ENCODE results near the gene MTMR10. TPM values are rescaled to one million over a fixed set of nuclear protein-coding genes. Genes with fewer than 3 reads are reported as not detected.

Gene MTMR10
- total and polyA plus RNA-seq, 2 of the 4 experiments (the other 2 are of a cell fraction): 11.2 to 13.8 TPM

DNA sequence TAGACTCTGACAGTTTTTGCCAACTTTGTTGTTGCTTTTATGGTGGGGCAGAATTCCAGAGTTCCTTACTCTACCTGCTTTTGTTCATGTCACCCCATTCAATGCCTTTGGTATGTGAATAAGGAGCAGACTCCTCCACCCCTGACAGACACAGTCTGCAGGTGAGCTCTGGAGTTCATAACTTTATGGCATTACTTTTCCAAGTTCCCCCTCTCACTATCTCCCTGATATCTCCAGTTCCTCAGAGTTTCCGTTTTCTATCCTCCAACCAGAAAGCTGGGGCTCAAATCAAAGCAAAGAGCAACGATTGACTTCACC, 23.1 kb upstream of the MTMR10 start:
- Histone ChIP-seq H3K36me3 (ENCODE audit: control insufficient read depth, insufficient read depth, low read length) (no peaks in the 10 kb centered on the region), H4K8ac (ENCODE audit: low read depth in 2 of 2, low read length in 2 of 2) (no peak overlapping the region), H3K4ac (ENCODE audit: low read depth, low read length) (no peak overlapping the region), H3K4me3 (ENCODE audit: insufficient read depth, low read depth, low read length) (no peak overlapping the region), H2AFZ (replicated peaks; ENCODE audit: low read length, poor library complexity) (no peak overlapping the region), H3K79me1 (ENCODE audit: low read depth in 1 of 2, low read length in 2 of 2) (no peaks in the 10 kb centered on the region), H3K23ac (ENCODE audit: low read depth, low read length) (no peak overlapping the region), H3K4me1 (ENCODE audit: control insufficient read depth, insufficient read depth, low read length) (0 out of 2 replicates have a peak, but pooled peaks cover 3% of the 10 kb centered on the region), H3K56ac (ENCODE audit: extremely low read depth, insufficient read depth, low read length) (no peak overlapping the region), H2BK120ac (ENCODE audit: low read depth, low read length) (no peak overlapping the region), H3K9me1 (ENCODE audit: insufficient read depth, low read length) (no peaks in the 10 kb centered on the region), H4K5ac (ENCODE audit: low read depth, low read length) (no peak overlapping the region), H2AK9ac (replicated peaks; ENCODE audit: low read depth, low read length, poor library complexity) (no peak overlapping the region), H2BK20ac (ENCODE audit: low read depth, low read length) (peak overlapping the region; percentile 9; the same call in 1 of the 2 replicates), H3K9ac (ENCODE audit: low read depth, low read length) (no peak overlapping the region), H3K4me2 (ENCODE audit: low read depth, low read length) (no peak overlapping the region), H2BK15ac (ENCODE audit: low read depth, low read length) (no peak overlapping the region), H2AK5ac (ENCODE audit: low read depth, low read length) (no peak overlapping the region), H4K20me1 (ENCODE audit: insufficient read depth, low read length) (no peaks in the 10 kb centered on the region), H3K18ac (ENCODE audit: low read depth, low read length) (no peak overlapping the region), H3K14ac (replicated peaks; ENCODE audit: low read depth, low read length) (no peak overlapping the region), H3K27me3 (ENCODE audit: control insufficient read depth, insufficient read depth, low read length) (no peaks in the 10 kb centered on the region), H2BK5ac (ENCODE audit: low read depth, low read length, poor library complexity, severe bottlenecking) (no peak overlapping the region), H3K9me3 (ENCODE audit: control insufficient read depth, insufficient read depth, low read length) (peaks cover 7% of the 10 kb centered on the region), H3K27ac (ENCODE audit: insufficient read depth, low read length) (no peak overlapping the region), H4K91ac (ENCODE audit: insufficient read depth, low read depth, low read length) (no peak overlapping the region)
- TF ChIP-seq BHLHE40 (IDR thresholded peaks at IDR 0.05; ENCODE audit: low read depth, low read length) (no peak), NFE2L2 (IDR thresholded peaks at IDR 0.05; ENCODE audit: low read depth, low read length) (no peak), CHD1 (IDR thresholded peaks at IDR 0.05; ENCODE audit: low read depth, low read length) (no peak), MAFK (IDR thresholded peaks at IDR 0.05; ENCODE audit: low read depth, low read length) (no peak), SMC3 (IDR thresholded peaks at IDR 0.05; ENCODE audit: low read depth, low read length) (no peak), RAD21 (IDR thresholded peaks at IDR 0.05; ENCODE audit: low read length) (no peak), RCOR1 (IDR thresholded peaks at IDR 0.05; ENCODE audit: insufficient replicate concordance, low read length) (no peak), FOS (IDR thresholded peaks at IDR 0.05; ENCODE audit: low read depth, low read length) (no peak), CEBPB (IDR thresholded peaks at IDR 0.05; ENCODE audit: low read depth, low read length) (no peak), MXI1 (IDR thresholded peaks at IDR 0.05; ENCODE audit: borderline replicate concordance, low read depth, low read length) (no peak), RFX5 (IDR thresholded peaks at IDR 0.05; ENCODE audit: low read depth, low read length) (no peak), POLR2A (IDR thresholded peaks at IDR 0.05; ENCODE audit: low read depth, low read length) (no peak), MAZ (IDR thresholded peaks at IDR 0.05; ENCODE audit: borderline replicate concordance, low read depth, low read length) (no peak)
- TF ChIP-seq, protein P1, sequence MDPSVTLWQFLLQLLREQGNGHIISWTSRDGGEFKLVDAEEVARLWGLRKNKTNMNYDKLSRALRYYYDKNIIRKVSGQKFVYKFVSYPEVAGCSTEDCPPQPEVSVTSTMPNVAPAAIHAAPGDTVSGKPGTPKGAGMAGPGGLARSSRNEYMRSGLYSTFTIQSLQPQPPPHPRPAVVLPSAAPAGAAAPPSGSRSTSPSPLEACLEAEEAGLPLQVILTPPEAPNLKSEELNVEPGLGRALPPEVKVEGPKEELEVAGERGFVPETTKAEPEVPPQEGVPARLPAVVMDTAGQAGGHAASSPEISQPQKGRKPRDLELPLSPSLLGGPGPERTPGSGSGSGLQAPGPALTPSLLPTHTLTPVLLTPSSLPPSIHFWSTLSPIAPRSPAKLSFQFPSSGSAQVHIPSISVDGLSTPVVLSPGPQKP (IDR thresholded peaks at IDR 0.05; ENCODE audit: borderline replicate concordance, low read depth, low read length): no peak
- TF ChIP-seq, protein P2, sequence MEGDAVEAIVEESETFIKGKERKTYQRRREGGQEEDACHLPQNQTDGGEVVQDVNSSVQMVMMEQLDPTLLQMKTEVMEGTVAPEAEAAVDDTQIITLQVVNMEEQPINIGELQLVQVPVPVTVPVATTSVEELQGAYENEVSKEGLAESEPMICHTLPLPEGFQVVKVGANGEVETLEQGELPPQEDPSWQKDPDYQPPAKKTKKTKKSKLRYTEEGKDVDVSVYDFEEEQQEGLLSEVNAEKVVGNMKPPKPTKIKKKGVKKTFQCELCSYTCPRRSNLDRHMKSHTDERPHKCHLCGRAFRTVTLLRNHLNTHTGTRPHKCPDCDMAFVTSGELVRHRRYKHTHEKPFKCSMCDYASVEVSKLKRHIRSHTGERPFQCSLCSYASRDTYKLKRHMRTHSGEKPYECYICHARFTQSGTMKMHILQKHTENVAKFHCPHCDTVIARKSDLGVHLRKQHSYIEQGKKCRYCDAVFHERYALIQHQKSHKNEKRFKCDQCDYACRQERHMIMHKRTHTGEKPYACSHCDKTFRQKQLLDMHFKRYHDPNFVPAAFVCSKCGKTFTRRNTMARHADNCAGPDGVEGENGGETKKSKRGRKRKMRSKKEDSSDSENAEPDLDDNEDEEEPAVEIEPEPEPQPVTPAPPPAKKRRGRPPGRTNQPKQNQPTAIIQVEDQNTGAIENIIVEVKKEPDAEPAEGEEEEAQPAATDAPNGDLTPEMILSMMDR (conservative IDR thresholded peaks at IDR 0.05; ENCODE audit: low read depth, low read length): no peak
- TF ChIP-seq, protein P3, sequence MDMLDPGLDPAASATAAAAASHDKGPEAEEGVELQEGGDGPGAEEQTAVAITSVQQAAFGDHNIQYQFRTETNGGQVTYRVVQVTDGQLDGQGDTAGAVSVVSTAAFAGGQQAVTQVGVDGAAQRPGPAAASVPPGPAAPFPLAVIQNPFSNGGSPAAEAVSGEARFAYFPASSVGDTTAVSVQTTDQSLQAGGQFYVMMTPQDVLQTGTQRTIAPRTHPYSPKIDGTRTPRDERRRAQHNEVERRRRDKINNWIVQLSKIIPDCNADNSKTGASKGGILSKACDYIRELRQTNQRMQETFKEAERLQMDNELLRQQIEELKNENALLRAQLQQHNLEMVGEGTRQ (IDR thresholded peaks at IDR 0.05; ENCODE audit: low read depth, low read length): no peak
- intact Hi-C loops (cut with micrococcal nuclease): no loop called here
- BruUV-seq (replicated peaks): no TSS peak
- ATAC-seq (ENCODE audit: low read depth) (no peak), DNase-seq (no peak)
- WGBS, 2 experiments (ENCODE audit: extremely low coverage in 2 of 2, insufficient read length in 1 of 2): no CpG with 5 or more reads among the region's 2 CpGs
- dilution Hi-C loops (cut with HindIII; ENCODE audit: low sequenced_read_pairs, unreplicated experiment): no loop called here
- ChIA-PET POLR2A (ENCODE audit: unreplicated experiment) (no interaction called here), CTCF (interaction anchor here (1.5 kb wide), 1 partner anchor 9 kb away, joined by 5 read pairs; no protein-coding TSS in a partner anchor)
- in situ Hi-C loops (cut with MboI; ENCODE audit: low sequenced_read_pairs): no loop called here
